Neural progenitor cell (in vitro differentiated cells): ENCODE measurements around the gene ISOC1. TPM values are rescaled to one million over a fixed set of nuclear protein-coding genes. Genes with fewer than 3 reads are reported as not detected.

ENCODE experiments used
- DNase-seq: peaks from one replicate; pipeline ENCODE4 v3.0.0-alpha.2; 2016; ENCODE audit warnings: low spot score
- H2AFZ ChIP-seq: fragments of 200-600 bp; sonication (generic); replicated peaks from 2 replicates; pipeline ENCODE4 v1.6.1; 2016; ENCODE audit warnings: antibody characterized with exemption
- H3F3A ChIP-seq: fragments of 200-600 bp; sonication (generic); 2 replicates; pipeline ENCODE4 v1.6.1; 2016; ENCODE audit warnings: antibody characterized with exemption, low read depth
- H3K27ac ChIP-seq: fragments of 200-600 bp; sonication (generic); 2 replicates; pipeline ENCODE4 v1.5.1; 2016; ENCODE audit warnings: mild to moderate bottlenecking
- H3K27me3 ChIP-seq: fragments of 200-600 bp; sonication (generic); 2 replicates; pipeline ENCODE4 v1.6.1; 2016; ENCODE audit warnings: mild to moderate bottlenecking, moderate library complexity
- H3K36me3 ChIP-seq: fragments of 200-600 bp; sonication (generic); 2 replicates; pipeline ENCODE4 v1.5.1; 2016
- H3K4me1 ChIP-seq: fragments of 200-600 bp; sonication (generic); 2 replicates; pipeline ENCODE4 v1.6.1; 2016; ENCODE audit warnings: mixed run types
- H3K4me2 ChIP-seq: fragments of 200-600 bp; sonication (generic); 2 replicates; pipeline ENCODE4 v1.6.1; 2016
- H3K4me3 ChIP-seq: fragments of 200-600 bp; sonication (generic); 2 replicates; pipeline ENCODE4 v1.5.1; 2016
- H3K79me2 ChIP-seq: fragments of 200-600 bp; sonication (generic); 2 replicates; pipeline ENCODE4 v1.6.1; 2016; ENCODE audit warnings: low read depth
- H3K9ac ChIP-seq: fragments of 200-600 bp; sonication (generic); 2 replicates; pipeline ENCODE4 v1.6.1; 2016
- H3K9me3 ChIP-seq: fragments of 200-600 bp; sonication (generic); 2 replicates; pipeline ENCODE4 v1.5.1; 2016; ENCODE audit warnings: low read depth
- H4K20me1 ChIP-seq: fragments of 200-600 bp; sonication (generic); 2 replicates; pipeline ENCODE4 v1.6.1; 2016; ENCODE audit warnings: low read depth
- H3K27ac Mint-ChIP-seq: 3 replicates; pipeline ENCODE4 v1.8.0; 2021; ENCODE audit warnings: mixed read lengths
- H3K27me3 Mint-ChIP-seq: 2 replicates; pipeline ENCODE4 v1.8.0; 2022; ENCODE audit warnings: low read depth, mild to moderate bottlenecking, inconsistent platforms, moderate library complexity, mixed read lengths; ENCODE audit not compliant: insufficient read depth
- H3K36me3 Mint-ChIP-seq: 3 replicates; pipeline ENCODE4 v1.8.0; 2021; ENCODE audit warnings: mixed read lengths
- H3K4me1 Mint-ChIP-seq: 3 replicates; pipeline ENCODE4 v1.8.0; 2021; ENCODE audit warnings: mixed read lengths
- H3K4me3 Mint-ChIP-seq: 3 replicates; pipeline ENCODE4 v1.8.0; 2021; ENCODE audit warnings: mild to moderate bottlenecking, moderate library complexity, mixed read lengths
- H3K9me3 Mint-ChIP-seq: 3 replicates; pipeline ENCODE4 v1.8.0; 2020; ENCODE audit warnings: mixed read lengths
- CTCF ChIP-seq: fragments of 200-600 bp; sonication (generic); IDR thresholded peaks from 2 replicates; pipeline ENCODE4 v1.5.1; 2017; ENCODE audit warnings: antibody characterized with exemption, mild to moderate bottlenecking
- EZH2 ChIP-seq: fragments of 200-600 bp; sonication (generic); IDR thresholded peaks from 2 replicates; pipeline ENCODE4 v1.6.1; 2017; ENCODE audit warnings: antibody characterized with exemption, mild to moderate bottlenecking, moderate library complexity
- EZH2phosphoT487 ChIP-seq: fragments of 200-600 bp; sonication (generic); IDR thresholded peaks from 2 replicates; pipeline ENCODE4 v1.6.1; 2017; ENCODE audit warnings: antibody characterized with exemption
- total RNA-seq: library from RNA; depleted of rRNA; stranded (reverse); fragments of >200 nt; gene quantifications from 2 replicates; pipeline ENCODE4 v1.2.3, GENCODE V29; 2015; ENCODE audit warnings: low replicate concordance

Gene ISOC1
- total RNA-seq, 1 donor from 2014 or later, result 35.7 TPM

GRCh38 chr5:129107637-129108036 lies 13.1 kb downstream of the ISOC1 start:
- Histone ChIP-seq H3K4me1 (peaks cover 25% of the 10 kb centered on the region), H3K79me2 (peaks cover 7% of the 10 kb centered on the region), H2AFZ (no peak overlapping the region), H4K20me1 (no peaks in the 10 kb centered on the region), H3K4me3 (no peak overlapping the region), H3K36me3 (no peaks in the 10 kb centered on the region), H3K4me2 (no peak overlapping the region), H3K9me3 (no peaks in the 10 kb centered on the region), H3K9ac (no peak overlapping the region), H3K27ac (no peak overlapping the region), H3K27me3 (no peaks in the 10 kb centered on the region), H3F3A (no peaks in the 10 kb centered on the region)
- Mint-ChIP-seq H3K4me1 (no peaks in the 10 kb centered on the region), H3K4me3 (no peak overlapping the region), H3K36me3 (peaks cover 9% of the 10 kb centered on the region), H3K9me3 (no peaks in the 10 kb centered on the region), H3K27ac (no peak overlapping the region), H3K27me3 (no peaks in the 10 kb centered on the region)
- TF ChIP-seq EZH2phosphoT487, result no peak
- no peak for TF ChIP-seq EZH2
- TF ChIP-seq CTCF, result no peak
- DNase-seq, result no peak

- H3K9ac ChIP-seq, result no peak overlapping the region
- no peak overlapping the region for H3K27ac Mint-ChIP-seq
- no peak for TF ChIP-seq EZH2phosphoT487
- TF ChIP-seq CTCF, result no peak
- no peak for TF ChIP-seq EZH2
- no peak overlapping the region for H3K4me3 ChIP-seq
- H3K27me3 ChIP-seq, result no peaks in the 10 kb centered on the region
- no peak overlapping the region for H2AFZ ChIP-seq
- no peak overlapping the region for H3K4me3 Mint-ChIP-seq
- H4K20me1 ChIP-seq, result no peaks in the 10 kb centered on the region
- H3K4me2 ChIP-seq, result no peak overlapping the region
- H3K79me2 ChIP-seq, result no peaks in the 10 kb centered on the region
- no peaks in the 10 kb centered on the region for H3K9me3 Mint-ChIP-seq
- no peaks in the 10 kb centered on the region for H3K4me1 ChIP-seq
- no peaks in the 10 kb centered on the region for H3K27me3 Mint-ChIP-seq
- H3K4me1 Mint-ChIP-seq, result no peaks in the 10 kb centered on the region
- no peaks in the 10 kb centered on the region for H3K36me3 ChIP-seq
- H3K9me3 ChIP-seq, result no peaks in the 10 kb centered on the region
- H3K27ac ChIP-seq, result no peak overlapping the region
- H3K36me3 Mint-ChIP-seq, result peaks cover 8% of the 10 kb centered on the region
- DNase-seq, result no peak
- no peaks in the 10 kb centered on the region for H3F3A ChIP-seq
Measured at GRCh38 chr5:129110742-129111141, 16.2 kb downstream of the ISOC1 start.

- Histone ChIP-seq H3K79me2 (no peaks in the 10 kb centered on the region), H4K20me1 (no peaks in the 10 kb centered on the region), H3K4me3 (no peak overlapping the region), H2AFZ (no peak overlapping the region), H3F3A (no peaks in the 10 kb centered on the region), H3K4me1 (no peaks in the 10 kb centered on the region), H3K27ac (no peak overlapping the region), H3K27me3 (no peaks in the 10 kb centered on the region), H3K9ac (no peak overlapping the region), H3K36me3 (no peaks in the 10 kb centered on the region), H3K9me3 (no peaks in the 10 kb centered on the region), H3K4me2 (no peak overlapping the region)
- Mint-ChIP-seq H3K36me3 (peaks cover 8% of the 10 kb centered on the region), H3K4me1 (no peaks in the 10 kb centered on the region), H3K27me3 (no peaks in the 10 kb centered on the region), H3K27ac (no peak overlapping the region), H3K4me3 (no peak overlapping the region), H3K9me3 (no peaks in the 10 kb centered on the region)
- no peak for DNase-seq
- TF ChIP-seq EZH2phosphoT487, result no peak
Measured at GRCh38 chr5:129111351-129111750, 16.8 kb downstream of the ISOC1 start.

GRCh38 chr5:129112295-129112694 lies 17.7 kb downstream of the ISOC1 start:
- no peak overlapping the region for H3K4me3 Mint-ChIP-seq
- no peak overlapping the region for H3K4me3 ChIP-seq
- TF ChIP-seq EZH2, result no peak
- TF ChIP-seq EZH2phosphoT487, result no peak
- TF ChIP-seq CTCF, result no peak

More at GRCh38 chr5:129112295-129112694, 17.7 kb downstream of the ISOC1 start:
- no peak overlapping the region for H3K27ac ChIP-seq
- no peaks in the 10 kb centered on the region for H4K20me1 ChIP-seq
- no peaks in the 10 kb centered on the region for H3F3A ChIP-seq
- no peaks in the 10 kb centered on the region for H3K27me3 Mint-ChIP-seq
- H2AFZ ChIP-seq, result no peak overlapping the region
- H3K4me2 ChIP-seq, result no peak overlapping the region
- no peaks in the 10 kb centered on the region for H3K4me1 Mint-ChIP-seq
- no peaks in the 10 kb centered on the region for H3K36me3 ChIP-seq
- DNase-seq, result no peak
- no peaks in the 10 kb centered on the region for H3K9me3 ChIP-seq
- no peaks in the 10 kb centered on the region for H3K4me1 ChIP-seq
- no peak overlapping the region for H3K27ac Mint-ChIP-seq
- no peaks in the 10 kb centered on the region for H3K27me3 ChIP-seq
- no peak overlapping the region for H3K9ac ChIP-seq
- no peaks in the 10 kb centered on the region for H3K79me2 ChIP-seq
- H3K36me3 Mint-ChIP-seq, result peaks cover 3% of the 10 kb centered on the region
- H3K9me3 Mint-ChIP-seq, result no peaks in the 10 kb centered on the region
